ENCODE results near the gene RAB17.
A peak's percentile ranks its signal among the peaks of the same experiment; 100 is the strongest.

RAB17 gene

DNA sequence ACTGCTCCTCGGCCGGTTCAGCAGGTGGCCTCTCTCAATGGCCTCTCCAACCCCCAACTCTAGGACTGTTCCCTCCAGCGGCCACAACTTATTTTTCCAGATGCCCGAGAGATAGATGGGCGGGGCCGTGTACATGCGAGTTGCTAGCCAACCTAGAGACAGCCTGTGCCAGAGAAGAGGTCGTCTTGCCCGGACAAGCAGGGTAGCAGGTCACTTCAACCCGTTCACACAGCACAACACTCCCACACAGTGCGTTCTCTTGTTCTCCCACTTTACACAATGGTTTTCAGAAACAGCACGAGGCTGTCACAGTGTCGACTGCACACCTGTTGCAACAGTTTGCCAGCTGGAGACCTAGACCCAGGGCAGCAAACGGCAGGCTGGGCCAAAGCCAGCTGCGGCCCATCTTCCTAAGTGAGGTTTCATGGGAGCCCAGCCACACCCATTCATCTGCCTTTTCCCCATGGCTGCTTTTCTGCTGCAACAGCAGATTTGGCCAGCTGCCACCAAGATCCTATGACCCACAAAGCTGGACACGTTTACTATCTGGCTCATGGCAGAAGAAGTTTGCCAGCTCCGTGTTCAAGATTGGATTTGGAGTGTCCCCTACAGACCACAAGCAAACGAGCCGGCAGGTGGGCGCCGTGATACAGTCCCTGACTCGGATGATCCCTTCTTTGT lies 31.4 kb downstream of the RAB17 start:
- DNase-seq (no peak), ATAC-seq (no peak)

- ATAC-seq (no peak), DNase-seq (no peak)
Observed at GRCh38 chr2:237557633-237558015, 32.9 kb downstream of the RAB17 start.

- ATAC-seq (peak; percentile 39), DNase-seq (no peak)
Observed at GRCh38 chr2:237556773-237557632, 33.5 kb downstream of the RAB17 start.

GRCh38 chr2:237555560-237555959 lies 35.0 kb downstream of the RAB17 start:
- DNase-seq (no peak), ATAC-seq (no peak)

DNA sequence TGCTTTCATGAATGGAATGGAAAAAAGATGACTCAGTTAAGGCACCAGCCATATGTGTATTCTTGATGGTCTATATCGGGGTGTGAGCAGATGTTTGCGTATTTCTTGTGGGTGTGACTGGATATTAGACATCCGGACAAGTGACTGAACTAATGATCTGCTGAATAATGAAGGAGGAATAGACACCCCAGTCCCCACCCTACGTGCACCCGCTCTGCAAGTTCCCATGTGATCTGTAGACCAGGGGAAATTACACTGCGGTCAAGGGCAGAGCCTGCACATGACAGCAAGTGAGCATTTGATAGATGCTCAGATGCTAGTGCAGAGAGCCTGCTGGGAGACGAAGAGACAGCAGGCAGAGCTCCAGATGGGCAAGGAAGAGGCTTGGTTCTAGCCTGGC lies 36.6 kb downstream of the RAB17 start:
- ATAC-seq (no peak), DNase-seq (no peak)

DNA sequence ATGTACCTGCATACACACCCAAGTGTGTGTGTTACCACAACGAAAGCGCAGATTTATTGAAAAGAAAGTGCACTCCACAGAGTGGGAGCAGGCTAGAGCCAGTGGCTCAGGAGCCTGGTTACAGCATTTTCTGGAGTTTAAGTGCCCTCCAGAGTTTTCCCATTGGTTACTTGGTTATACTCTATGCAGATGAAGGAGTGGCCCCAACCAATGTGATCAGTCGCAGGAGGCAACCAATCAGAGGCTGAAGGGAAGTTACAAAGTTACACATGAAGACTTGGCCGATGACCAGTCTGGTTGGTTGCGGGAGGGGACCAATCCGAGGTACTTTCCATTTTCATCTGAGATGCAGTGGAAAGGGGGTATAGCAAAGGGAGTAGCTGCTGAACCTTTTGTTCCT lies 37.6 kb downstream of the RAB17 start:
- no peak for ATAC-seq
- no peak for DNase-seq

GRCh38 chr2:237551071-237551574 lies 39.4 kb downstream of the RAB17 start:
- ATAC-seq (no peak), DNase-seq (no peak)

DNA sequence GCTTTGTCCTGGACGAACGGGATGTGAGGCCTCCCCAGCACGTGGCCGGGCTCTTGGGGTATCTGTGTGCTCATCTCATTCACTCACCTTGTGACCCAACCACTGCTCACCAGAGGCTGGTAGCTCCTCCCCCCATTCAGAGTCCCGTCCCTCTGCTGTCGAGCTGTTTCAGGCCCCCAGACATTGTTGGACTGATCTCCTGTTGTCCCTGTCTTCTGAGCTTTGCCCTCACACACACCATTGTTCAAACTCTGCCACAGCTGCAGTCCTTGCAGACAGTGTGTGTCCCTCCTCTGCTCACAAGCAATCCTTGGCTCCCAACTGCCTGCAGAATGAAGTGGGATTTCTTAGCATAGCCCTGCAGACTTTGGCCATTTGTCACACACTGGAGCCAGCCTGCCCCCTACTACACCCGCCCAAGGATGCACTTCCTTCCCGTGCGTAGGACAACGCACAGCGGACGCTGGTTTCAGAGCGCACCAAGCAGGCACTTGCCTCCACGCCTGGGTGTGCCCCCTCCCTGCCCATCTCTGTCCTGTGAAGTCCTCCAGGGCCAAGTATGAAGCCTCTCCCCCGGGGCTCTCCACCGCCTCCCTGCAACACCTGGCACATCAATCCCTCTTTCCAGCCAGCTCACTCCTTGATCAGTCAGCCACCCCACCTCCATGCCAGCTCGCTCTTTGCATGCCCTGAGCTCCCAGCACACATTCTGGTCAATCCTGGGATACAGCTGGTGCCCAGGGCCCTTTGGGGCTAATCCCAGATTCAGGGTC lies 40.7 kb downstream of the RAB17 start:
- ATAC-seq (no peak), DNase-seq (no peak)

- DNase-seq (no peak), ATAC-seq (no peak)
Observed at GRCh38 chr2:237549216-237549615, 41.3 kb downstream of the RAB17 start.

DNA sequence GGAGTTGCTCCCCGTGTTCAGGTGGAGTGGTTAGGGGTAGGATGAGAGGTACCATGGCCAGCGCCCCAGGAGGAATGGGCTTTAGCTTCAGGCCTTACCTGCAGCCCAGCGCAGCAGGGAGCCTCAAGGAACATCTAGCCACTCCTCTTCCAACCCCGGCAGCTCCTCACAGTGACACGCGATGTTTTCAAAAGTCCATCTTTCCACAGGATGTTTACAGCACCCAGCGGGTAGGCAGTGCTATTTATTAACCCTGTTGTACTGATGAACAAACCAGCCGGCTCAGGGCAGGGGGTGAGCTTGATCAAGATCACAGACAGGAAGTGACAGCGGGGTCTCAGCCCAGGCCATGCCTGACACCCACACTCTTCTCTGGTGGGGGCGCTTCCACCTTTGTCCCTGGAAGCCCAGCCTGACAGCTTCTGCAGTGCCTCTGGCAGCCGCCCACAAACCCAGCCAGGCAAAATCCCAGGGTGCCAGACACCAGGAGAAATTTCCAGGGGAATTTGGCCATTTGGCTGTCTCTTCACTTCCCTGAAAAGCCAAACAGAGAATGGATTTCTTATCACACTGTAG lies 42.6 kb downstream of the RAB17 start:
- DNase-seq: no peak
- no peak for ATAC-seq

GRCh38 chr2:237546876-237547395 lies 43.6 kb downstream of the RAB17 start:
- ATAC-seq (no peak), DNase-seq (no peak)

DNA sequence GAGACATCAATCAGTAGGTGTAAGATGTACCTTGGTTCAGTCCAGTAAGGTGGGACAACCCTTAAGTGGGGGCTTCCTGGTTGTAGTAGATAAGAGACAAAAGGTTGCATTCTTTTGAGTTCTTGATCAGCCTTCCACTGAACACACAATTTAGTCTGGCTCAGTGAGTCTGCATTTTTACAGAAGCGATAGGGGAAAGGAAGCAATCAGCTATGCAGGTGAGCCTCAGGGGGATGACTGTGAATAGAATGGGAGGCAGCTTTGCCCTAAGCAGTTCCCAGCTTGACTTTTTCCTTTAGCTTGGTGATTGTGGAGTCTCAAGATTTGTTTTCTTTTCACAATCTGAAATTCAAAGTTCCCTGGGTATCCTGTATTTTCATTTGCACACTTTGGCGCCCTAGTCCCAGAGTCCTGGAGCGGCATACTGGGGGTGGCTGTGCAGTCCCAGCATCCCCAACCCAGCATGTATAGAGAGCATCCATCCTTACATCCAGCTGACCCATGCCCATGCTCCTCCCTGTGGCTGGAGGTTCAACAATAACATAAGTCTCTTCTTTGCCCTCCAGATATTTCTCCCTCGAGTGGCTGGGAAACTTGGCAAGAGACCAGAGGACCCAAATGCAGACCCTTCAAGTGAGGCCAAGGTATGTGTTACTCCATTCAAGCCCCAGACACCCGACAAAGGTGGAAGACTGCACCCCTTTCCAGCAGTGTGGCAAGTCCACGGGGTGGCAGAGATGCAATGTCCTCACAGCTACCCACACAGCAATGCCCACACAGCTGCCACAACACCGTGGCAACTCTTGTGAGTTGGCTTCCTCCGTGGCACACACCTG lies 44.3 kb downstream of the RAB17 start:
- no peak for ATAC-seq
- DNase-seq: no peak

DNA sequence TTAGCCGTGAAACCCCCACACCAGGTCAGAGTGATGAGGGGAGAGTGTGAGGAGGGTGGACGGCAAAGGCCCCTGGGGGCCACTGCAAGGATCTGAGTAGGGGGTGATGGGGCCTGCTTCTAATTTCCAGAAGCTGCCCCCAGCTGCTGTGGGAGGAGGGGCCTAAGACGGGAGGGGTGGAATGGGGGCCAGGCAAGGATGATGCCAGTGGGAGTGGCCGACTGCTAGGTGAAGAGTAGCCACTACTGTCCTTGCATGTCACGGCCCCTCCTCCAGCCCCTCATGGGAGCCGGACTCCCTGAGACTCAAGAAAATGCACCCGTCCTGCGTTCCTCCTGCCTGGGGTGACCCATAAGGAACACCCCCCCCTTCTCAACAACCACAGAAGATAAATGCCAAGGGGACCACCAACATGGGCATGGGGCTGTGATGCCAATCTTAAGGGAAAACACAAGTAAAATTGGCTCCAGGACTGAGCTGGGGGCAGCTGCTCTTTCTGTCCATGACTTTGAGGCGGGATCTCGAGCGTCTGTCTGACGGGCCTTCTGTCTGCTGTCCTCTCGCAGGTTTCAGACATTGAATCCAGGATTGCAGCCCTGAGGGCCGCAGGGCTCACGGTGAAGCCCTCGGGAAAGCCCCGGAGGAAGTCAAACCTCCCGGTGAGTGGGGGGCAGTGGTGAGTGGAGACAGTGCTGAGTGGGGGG lies 48.4 kb downstream of the RAB17 start:
- ATAC-seq: no peak

GRCh38 chr2:237541243-237541642 lies 49.3 kb downstream of the RAB17 start:
- ATAC-seq (no peak), DNase-seq (no peak)

More for the DNA sequence above, 48.4 kb downstream of the RAB17 start:
- no peak for DNase-seq

- ATAC-seq (no peak), DNase-seq (no peak)
Observed at GRCh38 chr2:237540823-237541222, 49.7 kb downstream of the RAB17 start.

DNA sequence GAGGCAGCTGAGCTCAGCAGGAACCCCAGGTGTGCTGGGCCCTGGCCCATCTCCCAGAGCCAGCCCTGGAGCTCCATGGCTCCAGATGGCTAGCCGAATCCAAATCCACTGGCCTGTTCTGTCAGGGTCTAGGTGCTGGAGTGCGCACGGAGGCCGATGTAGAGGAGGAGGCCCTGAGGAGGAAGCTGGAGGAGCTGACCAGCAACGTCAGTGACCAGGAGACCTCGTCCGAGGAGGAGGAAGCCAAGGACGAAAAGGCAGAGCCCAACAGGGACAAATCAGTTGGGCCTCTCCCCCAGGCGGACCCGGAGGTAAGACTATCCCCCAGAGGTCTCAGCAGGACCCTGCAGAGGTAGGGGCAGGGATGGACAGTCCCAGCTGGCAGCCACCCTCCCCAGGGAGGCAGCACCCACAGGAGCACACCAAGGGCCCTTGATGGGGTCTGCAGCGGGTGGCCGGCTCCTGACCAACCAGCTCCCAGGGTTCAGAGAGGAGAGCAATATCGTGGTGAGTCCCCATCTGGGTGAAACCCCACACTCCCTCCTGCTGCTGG lies 50.2 kb downstream of the RAB17 start:
- DNase-seq: no peak
- ATAC-seq: no peak

DNA sequence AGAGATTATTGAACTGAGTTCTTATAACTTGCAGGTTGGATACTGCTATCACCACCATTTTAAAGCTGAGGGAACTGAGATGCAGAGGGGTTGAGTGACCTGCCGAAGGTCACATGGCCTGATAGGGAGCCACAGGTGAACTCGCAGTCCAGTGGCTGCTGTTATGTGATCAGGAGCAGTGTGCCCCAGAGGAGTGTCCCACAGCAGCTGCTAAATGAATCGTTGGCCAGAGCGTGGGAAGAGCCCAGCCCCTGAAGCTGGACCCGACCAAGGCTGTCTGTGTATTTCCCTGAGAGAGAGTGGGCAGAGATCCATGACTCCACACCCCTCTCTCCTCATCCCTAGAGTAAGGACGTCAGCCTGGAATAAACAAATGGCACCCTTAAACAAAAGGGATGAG lies 50.9 kb downstream of the RAB17 start:
- DNase-seq (no peak), ATAC-seq (no peak)

DNA sequence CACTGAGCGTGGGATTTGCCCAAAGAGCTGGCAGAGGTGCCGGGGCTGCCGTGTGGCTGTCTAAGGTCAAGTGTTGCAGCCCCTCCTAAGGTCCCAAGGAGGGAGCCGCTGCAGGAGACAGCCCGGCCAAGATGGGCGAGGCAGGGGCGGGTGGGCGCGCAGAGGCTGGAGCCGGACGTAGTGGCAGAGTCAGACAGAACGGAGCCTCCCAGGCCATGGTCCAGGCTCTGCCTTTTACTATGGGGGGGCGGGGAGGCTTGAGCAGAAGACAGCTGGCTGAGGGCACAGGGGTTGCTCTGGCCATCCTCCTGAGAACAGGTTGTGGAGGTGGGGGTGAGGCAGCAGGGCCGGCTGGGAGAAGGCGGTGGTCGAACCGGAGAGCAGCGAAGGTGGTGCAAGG lies 51.6 kb downstream of the RAB17 start:
- no peak for DNase-seq
- no peak for ATAC-seq

GRCh38 chr2:237538001-237538720 lies 52.4 kb downstream of the RAB17 start:
- ATAC-seq: no peak

DNA sequence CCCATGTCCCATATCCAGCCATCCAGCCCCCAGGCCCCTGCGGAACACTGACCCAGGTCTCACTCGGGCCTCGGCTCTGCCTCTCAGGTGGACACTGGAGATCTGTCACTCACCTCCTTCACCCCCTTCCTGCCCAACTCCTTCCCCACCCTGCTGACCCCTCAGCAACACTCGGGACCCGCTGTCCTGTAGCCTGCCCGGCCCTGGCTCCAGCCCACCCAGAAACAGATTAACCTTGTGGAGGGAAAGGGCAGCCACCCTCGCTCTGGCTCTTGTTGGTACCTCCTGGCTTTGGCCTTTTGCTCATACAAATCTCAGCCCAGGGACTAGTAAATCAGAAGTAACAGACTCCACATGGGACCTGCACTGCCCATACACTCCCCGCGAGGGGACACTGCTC lies 53.9 kb downstream of the RAB17 start:
- DNase-seq (no peak), ATAC-seq (no peak)

More at GRCh38 chr2:237538001-237538720, 52.4 kb downstream of the RAB17 start:
- DNase-seq: no peak
